ENCODE data around the gene SIM2. TPM values are rescaled to one million over a fixed set of nuclear protein-coding genes. Genes with fewer than 3 reads are reported as not detected.

Gene SIM2
- total RNA-seq, 4 donors from 2014 or later: 0.36 TPM; not detected in 3

- no peak for DNase-seq (ENCODE audit: low spot score in 2 of 2)
- 66 to 78% methylated on average over 7 of the region's 7 CpGs for WGBS, 2 donors
- TF ChIP-seq, protein P1, sequence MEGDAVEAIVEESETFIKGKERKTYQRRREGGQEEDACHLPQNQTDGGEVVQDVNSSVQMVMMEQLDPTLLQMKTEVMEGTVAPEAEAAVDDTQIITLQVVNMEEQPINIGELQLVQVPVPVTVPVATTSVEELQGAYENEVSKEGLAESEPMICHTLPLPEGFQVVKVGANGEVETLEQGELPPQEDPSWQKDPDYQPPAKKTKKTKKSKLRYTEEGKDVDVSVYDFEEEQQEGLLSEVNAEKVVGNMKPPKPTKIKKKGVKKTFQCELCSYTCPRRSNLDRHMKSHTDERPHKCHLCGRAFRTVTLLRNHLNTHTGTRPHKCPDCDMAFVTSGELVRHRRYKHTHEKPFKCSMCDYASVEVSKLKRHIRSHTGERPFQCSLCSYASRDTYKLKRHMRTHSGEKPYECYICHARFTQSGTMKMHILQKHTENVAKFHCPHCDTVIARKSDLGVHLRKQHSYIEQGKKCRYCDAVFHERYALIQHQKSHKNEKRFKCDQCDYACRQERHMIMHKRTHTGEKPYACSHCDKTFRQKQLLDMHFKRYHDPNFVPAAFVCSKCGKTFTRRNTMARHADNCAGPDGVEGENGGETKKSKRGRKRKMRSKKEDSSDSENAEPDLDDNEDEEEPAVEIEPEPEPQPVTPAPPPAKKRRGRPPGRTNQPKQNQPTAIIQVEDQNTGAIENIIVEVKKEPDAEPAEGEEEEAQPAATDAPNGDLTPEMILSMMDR (IDR thresholded peaks at IDR 0.05): no peak
- TF ChIP-seq POLR2A (IDR thresholded peaks at IDR 0.05): no peak
- H3K4me3 ChIP-seq (ENCODE audit: low read depth, poor library complexity, severe bottlenecking): no peak overlapping the region
- intact Hi-C loops (cut with DNase I; ENCODE audit: low total_unique reads): no loop called here
Measured at GRCh38 chr21:36790616-36791015, 91.7 kb downstream of the SIM2 start.

DNA sequence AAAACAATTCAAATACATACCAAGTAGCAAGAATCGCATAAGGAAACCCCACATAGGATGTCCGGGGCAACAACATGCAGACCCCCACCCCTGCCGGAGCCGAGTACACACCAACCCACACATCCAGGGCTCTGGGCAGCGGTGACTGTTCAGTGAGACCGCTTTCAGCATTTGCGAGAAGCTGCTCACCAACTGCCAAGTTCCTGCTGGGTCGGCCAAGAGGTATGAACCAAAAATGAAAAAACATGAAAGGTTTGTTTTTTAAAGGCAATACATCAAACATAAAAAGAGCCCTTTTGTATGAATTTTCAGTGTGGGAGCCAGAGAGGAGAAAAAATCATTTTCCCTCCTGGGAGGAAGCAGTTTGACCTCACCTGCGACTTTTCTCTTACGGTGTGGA is 92.3 kb downstream of the SIM2 start:
- intact Hi-C loops (cut with DNase I; ENCODE audit: low total_unique reads): no loop called here
- peak in 1 of 2 donors; percentile 70 for DNase-seq (ENCODE audit: low spot score in 2 of 2)
- TF ChIP-seq POLR2A (IDR thresholded peaks at IDR 0.05): no peak
- TF ChIP-seq, protein P1 (IDR thresholded peaks at IDR 0.05): no peak
- H3K4me3 ChIP-seq (ENCODE audit: low read depth, poor library complexity, severe bottlenecking): no peak overlapping the region
- 85 to 89% methylated on average over 10 of the region's 10 CpGs for WGBS, 2 donors

DNA sequence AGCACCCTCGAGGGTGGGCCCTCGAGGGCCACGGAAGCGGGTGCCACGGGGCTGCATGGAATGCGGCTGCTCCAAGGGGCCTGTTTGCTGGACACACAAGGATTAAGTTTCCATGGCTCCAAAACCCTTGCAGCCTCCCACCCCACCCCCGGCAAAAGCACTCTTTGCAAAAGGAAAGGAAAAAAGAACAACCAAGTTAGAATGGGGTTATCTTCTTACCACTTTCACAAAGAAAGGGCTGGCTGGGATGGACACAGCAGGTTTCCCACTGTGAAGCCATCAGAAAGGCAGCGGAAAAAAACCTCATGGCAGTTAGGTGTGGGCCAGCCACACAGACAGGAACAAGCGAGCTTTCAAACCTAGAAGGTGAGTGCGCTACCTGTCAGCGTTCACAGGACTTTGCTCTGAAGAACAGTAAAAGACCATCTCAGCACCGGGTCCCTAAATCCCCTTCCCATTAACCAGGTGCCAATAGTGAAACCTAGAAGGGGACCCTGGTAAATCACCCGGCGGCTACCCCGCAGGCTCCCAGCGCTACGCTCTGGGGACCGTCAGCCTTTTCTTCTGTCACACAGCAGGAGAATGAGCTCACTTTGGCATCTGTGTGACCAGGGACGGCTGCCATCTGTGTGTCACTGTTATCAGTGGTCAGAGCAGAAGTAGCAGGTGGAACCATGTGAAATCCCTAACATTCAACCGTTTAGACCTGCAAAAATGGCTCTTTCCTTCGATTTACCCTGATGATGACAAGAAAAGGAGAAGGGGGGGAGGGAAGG is 93.0 kb downstream of the SIM2 start:
- 87 to 89% methylated on average over 21 of the region's 21 CpGs for WGBS, 2 donors
- no peak overlapping the region for H3K4me3 ChIP-seq (ENCODE audit: low read depth, poor library complexity, severe bottlenecking)
- TF ChIP-seq, protein P1 (IDR thresholded peaks at IDR 0.05): no peak
- no peak for TF ChIP-seq POLR2A (IDR thresholded peaks at IDR 0.05)
- intact Hi-C loops (cut with DNase I; ENCODE audit: low total_unique reads): no loop called here
- peak in 1 of 2 donors; percentile 65 for DNase-seq (ENCODE audit: low spot score in 2 of 2)

DNA sequence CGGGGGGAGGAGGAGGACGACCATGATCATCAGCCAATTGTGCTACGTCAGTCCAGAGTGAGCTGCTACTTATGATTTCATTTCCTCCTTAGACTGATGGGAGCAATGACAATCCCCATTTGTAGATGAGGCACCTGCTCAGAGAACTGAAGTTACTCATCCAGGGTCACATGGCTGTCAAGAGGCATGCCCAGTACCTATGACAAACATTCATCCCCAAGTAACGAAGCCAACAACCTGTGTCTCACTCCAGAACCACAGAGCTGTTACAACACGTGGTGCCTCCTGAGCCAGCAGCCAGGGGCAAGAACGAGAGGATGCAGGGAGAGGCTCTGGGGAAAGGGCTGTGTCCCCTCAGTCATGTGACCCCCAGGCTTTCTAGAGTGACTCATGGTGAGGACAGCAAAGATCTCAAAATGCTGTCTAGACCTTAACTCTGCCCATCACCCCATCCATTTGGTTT is 93.6 kb downstream of the SIM2 start:
- no peak overlapping the region for H3K4me3 ChIP-seq (ENCODE audit: low read depth, poor library complexity, severe bottlenecking)
- intact Hi-C loops (cut with DNase I; ENCODE audit: low total_unique reads): no loop called here
- peak in 1 of 2 donors; percentile 77 for DNase-seq (ENCODE audit: low spot score in 2 of 2)
- 50 to 54% methylated on average over 6 of the region's 6 CpGs for WGBS, 2 donors
- TF ChIP-seq POLR2A (IDR thresholded peaks at IDR 0.05): no peak
- TF ChIP-seq, protein P1 (IDR thresholded peaks at IDR 0.05): no peak

DNA sequence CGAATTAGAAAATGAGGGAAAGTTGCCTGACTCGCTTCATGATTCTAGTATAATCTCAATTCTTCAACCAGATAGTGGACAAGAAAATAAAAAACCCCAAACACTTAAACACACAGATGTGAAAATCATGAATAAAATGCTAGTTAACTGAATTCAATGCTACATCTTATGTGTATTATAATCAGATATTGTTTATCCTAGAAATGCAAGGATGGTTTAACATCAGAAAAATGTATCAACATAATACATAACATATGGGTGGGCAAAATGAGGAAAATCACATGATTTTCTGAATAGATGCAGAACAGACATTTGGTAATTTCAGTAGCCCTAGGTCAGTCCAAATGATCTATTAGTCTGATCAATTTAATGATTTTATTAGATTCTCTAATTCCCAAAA is 97.2 kb downstream of the SIM2 start:
- 96 to 99% methylated on average over 2 of the region's 2 CpGs for WGBS, 2 donors
- H3K4me3 ChIP-seq (ENCODE audit: low read depth, poor library complexity, severe bottlenecking): no peak overlapping the region
- intact Hi-C loops (cut with DNase I; ENCODE audit: low total_unique reads): no loop called here
- no peak for DNase-seq (ENCODE audit: low spot score in 2 of 2)
- TF ChIP-seq, protein P1 (IDR thresholded peaks at IDR 0.05): no peak
- no peak for TF ChIP-seq POLR2A (IDR thresholded peaks at IDR 0.05)

Data from lower leg skin (tissue), 4 donors.